ENCODE results near the gene GORASP1. TPM values are rescaled to one million over a fixed set of nuclear protein-coding genes. Genes with fewer than 3 reads are reported as not detected.

Gene GORASP1
- 10 to 100 TPM; 25.9 to 67.3 (median 38.2) TPM for total RNA-seq

DNA sequence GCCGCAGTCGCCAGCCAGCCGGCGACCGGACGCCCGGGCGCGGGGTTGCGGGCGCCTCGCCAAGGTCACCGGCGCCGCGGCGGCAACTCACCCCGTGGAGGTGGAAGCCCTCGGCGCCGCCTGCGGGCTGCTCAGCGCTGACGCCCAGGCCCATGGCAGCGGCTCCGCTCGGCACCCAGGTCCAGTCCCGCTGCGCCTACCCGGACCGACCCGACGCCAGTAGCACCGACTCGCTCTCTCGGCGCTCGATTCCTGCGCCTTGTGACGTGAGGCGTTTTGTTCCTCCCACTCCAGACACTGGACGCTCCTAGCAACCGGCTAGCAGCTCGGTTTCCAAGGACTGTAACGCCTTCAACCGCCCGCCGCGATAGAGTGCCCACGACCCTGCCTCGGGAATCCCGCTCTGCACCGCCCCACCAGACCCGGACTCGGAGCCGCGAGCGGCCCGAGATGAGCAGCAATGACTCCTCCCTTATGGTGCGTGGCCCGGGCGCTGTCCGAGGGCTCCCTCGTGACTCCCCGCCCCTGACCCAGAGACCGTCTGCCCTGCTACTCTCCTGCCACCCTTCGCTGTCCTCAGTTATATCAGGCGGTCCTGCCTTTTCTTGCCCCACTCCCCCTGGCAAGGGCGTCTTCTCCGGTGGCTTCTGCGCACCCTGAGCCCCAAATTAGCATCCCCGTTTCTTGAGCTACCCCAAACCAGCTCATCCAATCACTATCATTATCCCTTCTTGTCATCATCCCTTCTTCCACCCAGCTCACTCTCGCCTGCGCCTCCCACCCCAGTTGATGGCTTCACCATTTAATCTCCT, at the start of gene GORASP1, which contains the start of gene TTC21A:
Gene GORASP1 (minus strand): TSS at position 240 of the 812 bp plus-strand sequence. CDS start 86 bp downstream, at position 154.
Gene TTC21A (plus strand): TSS at position 293 of the 812 bp plus-strand sequence. CDS start 158 bp downstream, at position 451.
- Histone ChIP-seq H3K4me3 (peak within 1 kb of the TSS; percentile 68 to 99 (median 89)), H3K27ac (peak within 1 kb of the TSS; percentile 59 to 77), H3K4me1 (replicated peaks in 1 of 2) (peaks cover 11 to 14% of the 10 kb centered on the region in 2 donors)
- peak; percentile 78 to 92 (median 91) for ATAC-seq (replicated peaks in 6 of 8)
- in situ Hi-C loops (cut with MboI; ENCODE audit: low pct_unique_long_range_greater_than_20kb in 2 of 9, low sequenced_read_pairs in 9 of 9, unreplicated experiment in 9 of 9) = loop anchor here in 1 of 9 experiments (25.0 kb wide), 1 partner anchor 180 kb away; the partner anchor contains the start of gene CX3CR1
- 0 to 20% (median 2%) methylated on average over 2 to 10 of the region's 74 CpGs for WGBS, 10 experiments

DNA sequence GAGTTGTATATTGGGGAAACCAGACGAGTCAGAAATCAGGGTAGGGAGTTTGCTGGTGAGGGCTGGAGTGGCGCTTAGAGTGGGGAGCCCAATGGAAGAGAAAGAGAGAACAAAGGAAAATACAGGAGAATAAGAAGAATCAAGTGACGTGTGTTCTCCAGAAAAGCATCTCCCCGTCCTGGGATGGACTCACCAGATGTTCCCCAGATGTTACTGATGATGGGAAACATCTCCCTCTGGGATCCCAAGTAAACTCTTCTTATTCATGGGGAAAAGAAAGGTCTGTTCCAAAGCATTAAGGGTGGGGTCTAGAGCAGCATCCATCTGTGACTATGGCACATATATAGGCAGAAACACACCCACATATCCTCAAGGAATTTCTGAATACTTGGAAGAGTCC, 49.0 kb upstream of the GORASP1 start:
- no peak overlapping the region for H3K27ac ChIP-seq
- no peak overlapping the region for H3K4me3 ChIP-seq
- in situ Hi-C loops (cut with MboI; ENCODE audit: low pct_unique_long_range_greater_than_20kb in 2 of 9, low sequenced_read_pairs in 9 of 9, unreplicated experiment in 9 of 9) = no loop called here
- 0 to 83% (median 50%) methylated on average over 1 to 4 of the region's 4 CpGs; no CpG with 5 or more reads in 4 of the 10 experiments for WGBS, 10 experiments
- ATAC-seq (replicated peaks in 6 of 8) = no peak
- H3K4me1 ChIP-seq (replicated peaks in 1 of 2) = peaks cover 9 to 11% of the 10 kb centered on the region in 2 donors

DNA sequence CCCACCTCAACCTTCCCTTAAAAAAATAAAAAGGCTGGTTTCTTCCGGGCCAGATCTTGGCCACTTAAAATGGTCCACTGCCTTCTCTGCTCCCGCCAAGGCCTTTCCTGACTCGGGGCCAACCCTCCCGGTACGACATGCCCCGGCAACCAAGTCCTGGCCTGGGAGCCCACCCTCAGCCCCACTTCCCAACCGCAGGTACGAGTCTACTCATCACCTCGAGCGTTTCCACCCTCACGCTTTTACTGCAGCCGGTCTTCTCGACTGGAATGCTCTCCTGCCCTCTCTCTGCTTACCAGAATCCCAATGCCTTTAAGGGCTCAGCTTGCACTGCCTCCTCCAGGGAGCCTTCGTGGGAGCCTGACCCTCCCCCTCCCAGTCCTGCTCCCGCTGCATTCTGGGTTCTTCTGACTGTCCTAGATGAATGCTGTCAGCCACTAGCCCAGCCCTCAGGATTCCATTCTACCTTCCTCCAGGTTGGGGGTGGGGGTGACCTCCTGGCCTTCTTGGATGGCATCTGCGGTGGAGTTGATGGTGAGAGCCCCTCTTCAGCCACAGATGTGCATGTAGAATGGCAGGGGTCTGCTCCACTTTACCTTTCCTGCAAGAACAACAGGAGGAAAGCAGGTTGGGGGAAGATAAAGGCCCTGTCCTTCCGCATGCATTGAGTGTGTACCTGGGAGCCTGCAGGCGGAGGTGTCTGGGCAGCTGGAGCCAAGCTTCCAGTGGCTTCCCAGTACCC, 47.0 kb upstream of the GORASP1 start:
- Histone ChIP-seq H3K4me3 (no peak overlapping the region), H3K4me1 (replicated peaks in 1 of 2) (peaks cover 23 to 26% of the 10 kb centered on the region in 2 donors), H3K27ac (no peak overlapping the region)
- 0 to 75% (median 35%) methylated on average over 1 to 10 of the region's 18 CpGs; no CpG with 5 or more reads in 4 of the 10 experiments for WGBS, 10 experiments
- in situ Hi-C loops (cut with MboI; ENCODE audit: low pct_unique_long_range_greater_than_20kb in 2 of 9, low sequenced_read_pairs in 9 of 9, unreplicated experiment in 9 of 9) = no loop called here
- no peak for ATAC-seq (replicated peaks in 6 of 8)

DNA sequence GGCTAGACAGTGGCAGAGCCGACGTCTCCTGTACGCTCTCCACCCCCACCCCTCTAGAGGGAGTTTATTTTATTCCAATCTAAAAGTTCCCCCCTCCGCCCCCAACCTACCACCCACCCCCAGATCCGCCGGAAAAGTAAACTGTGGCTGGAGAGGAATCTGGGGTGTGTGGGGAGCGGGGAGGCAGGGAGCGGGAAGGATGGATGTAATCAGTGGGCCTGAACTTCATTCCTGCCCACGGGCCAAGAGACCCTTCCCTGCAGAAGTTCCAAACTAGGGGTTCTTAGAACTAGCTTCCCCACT, 46.5 kb upstream of the GORASP1 start:
- H3K4me3 ChIP-seq = peak overlapping the region; percentile 46 to 71 (median 49)
- H3K27ac ChIP-seq = no peak overlapping the region
- H3K4me1 ChIP-seq (replicated peaks in 1 of 2) = peaks cover 23 to 27% of the 10 kb centered on the region in 2 donors
- no CpG with 5 or more reads among the region's 9 CpGs for WGBS, 10 experiments
- in situ Hi-C loops (cut with MboI; ENCODE audit: low pct_unique_long_range_greater_than_20kb in 2 of 9, low sequenced_read_pairs in 9 of 9, unreplicated experiment in 9 of 9) = no loop called here
- no peak for ATAC-seq (replicated peaks in 6 of 8)

DNA sequence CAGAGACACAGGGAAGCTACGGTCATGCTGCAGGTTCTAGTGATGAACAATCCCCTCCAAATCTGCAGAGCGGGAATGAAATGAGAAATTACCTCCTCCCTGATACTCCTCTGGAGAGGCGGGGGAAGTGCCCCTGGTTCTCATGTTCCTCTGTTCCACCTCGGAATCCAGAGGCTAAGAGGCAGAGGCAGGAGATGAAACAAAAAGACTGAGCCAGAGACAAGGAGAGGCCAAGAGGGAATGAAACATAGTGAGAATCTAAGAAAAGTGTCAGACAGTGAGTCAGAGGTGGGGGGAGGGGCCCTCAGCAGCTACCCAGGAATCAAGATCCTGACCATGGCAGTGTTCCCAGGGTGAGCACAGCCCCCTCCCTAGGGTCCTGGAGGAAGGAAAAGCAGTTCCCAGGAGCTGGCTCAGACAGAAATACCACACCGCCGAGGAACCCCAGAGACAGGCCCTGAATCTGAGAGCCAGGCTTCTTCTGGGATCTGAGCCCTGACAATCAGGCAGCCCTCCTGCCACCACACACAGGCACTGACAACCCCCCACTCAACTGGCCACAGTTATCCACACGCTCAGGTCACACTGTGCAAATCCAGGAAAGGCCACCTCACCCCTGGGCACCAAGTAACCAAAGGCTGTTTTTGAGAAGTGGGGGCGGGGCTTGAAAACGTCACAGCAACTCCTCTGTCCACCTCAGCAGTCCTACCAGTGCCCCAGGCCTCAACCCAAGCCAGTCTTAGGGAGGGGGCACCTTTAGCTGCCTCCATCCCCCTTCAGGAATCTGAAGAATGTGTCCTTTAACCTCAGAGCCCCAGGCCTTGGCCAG, 43.6 kb upstream of the GORASP1 start:
- Histone ChIP-seq H3K4me3 (peak overlapping the region in 2 of 5 donors; percentile 57 to 71), H3K27ac (peak overlapping the region; percentile 39 to 77), H3K4me1 (replicated peaks in 1 of 2) (peaks cover 46 to 56% of the 10 kb centered on the region in 2 donors)
- ATAC-seq (replicated peaks in 6 of 8) = peak; percentile 1 to 52 (median 36)
- WGBS, 10 experiments = 0 to 40% (median 25%) methylated on average over 1 to 5 of the region's 9 CpGs; no CpG with 5 or more reads in 2 of the 10 experiments
- in situ Hi-C loops (cut with MboI; ENCODE audit: low pct_unique_long_range_greater_than_20kb in 2 of 9, low sequenced_read_pairs in 9 of 9, unreplicated experiment in 9 of 9) = no loop called here

DNA sequence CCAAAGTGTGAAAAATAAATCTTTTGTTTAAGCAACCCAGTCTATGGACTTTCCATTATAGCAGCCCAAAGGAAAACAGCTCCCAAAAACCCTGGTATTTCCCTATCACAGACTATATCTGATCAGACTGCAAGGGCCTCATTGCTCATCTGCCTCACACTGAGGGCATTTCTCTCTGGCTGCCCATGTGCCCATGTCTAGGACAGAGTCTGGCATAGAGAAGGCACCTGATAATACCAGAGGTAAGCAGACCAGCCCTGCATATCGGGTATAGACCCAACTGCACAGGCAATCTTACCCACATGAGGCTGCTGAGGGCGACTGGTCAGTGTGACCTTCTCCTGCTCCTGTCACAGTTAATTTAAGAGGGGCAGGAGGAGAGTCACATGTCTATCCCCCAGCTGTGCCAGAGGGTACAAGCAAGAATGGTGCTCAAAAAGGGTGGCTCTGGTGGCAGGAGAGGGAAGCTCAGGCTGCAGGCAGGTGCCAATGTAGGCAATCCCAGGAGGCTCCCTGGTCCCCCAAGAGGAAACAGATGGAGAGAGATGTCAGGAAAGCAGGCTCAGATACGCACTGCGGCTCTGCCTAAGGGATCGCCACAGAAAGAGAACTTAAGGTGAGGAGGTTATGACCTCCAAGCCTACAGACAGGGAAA, 42.8 kb upstream of the GORASP1 start:
- peak overlapping the region in 2 of 5 donors; percentile 57 to 71 for H3K4me3 ChIP-seq
- in situ Hi-C loops (cut with MboI; ENCODE audit: low pct_unique_long_range_greater_than_20kb in 2 of 9, low sequenced_read_pairs in 9 of 9, unreplicated experiment in 9 of 9) = no loop called here
- no peak for ATAC-seq (replicated peaks in 6 of 8)
- H3K4me1 ChIP-seq (replicated peaks in 1 of 2) = peaks cover 51 to 59% of the 10 kb centered on the region in 2 donors
- peak overlapping the region; percentile 39 to 77 for H3K27ac ChIP-seq
- WGBS, 10 experiments = 40 to 100% (median 77%) methylated on average over 2 to 4 of the region's 5 CpGs; no CpG with 5 or more reads in 6 of the 10 experiments

DNA sequence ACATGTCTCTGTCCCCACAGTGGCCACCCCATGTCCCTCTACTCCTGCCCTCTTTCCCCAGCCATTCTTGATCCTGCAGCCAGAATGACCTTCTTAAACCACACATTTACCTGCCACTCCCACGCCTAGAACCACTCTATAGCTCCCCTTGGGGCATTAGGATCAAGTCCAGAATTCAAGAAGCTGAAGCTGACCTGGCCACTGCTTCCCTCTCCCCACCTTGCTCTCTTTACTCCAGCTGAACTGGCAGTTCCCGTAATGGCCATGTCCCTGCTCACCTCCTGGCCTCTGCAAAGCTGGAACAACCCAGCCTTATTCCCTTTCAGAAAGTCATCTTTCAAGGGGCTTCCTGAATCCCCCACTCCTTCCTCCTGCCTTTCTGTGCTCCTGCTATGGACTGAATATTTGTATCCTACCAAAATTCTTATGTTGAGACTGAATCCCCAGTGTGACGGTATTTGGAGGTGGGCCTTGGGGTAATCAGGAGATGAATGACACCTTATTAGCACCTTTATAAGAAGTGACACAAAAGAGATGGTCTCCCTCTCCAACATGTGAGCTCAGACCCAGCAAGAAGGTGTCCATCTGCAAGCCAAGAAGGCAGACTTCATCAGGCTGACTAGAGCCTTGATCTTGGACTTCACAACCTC, 42.2 kb upstream of the GORASP1 start:
- WGBS, 10 experiments = 40 to 100% (median 88%) methylated on average over 1 to 3 of the region's 3 CpGs; no CpG with 5 or more reads in 2 of the 10 experiments
- no peak overlapping the region for H3K4me3 ChIP-seq
- H3K27ac ChIP-seq = no peak overlapping the region
- ATAC-seq (replicated peaks in 6 of 8) = no peak
- in situ Hi-C loops (cut with MboI; ENCODE audit: low pct_unique_long_range_greater_than_20kb in 2 of 9, low sequenced_read_pairs in 9 of 9, unreplicated experiment in 9 of 9) = no loop called here
- H3K4me1 ChIP-seq (replicated peaks in 1 of 2) = peaks cover 51 to 59% of the 10 kb centered on the region in 2 donors

DNA sequence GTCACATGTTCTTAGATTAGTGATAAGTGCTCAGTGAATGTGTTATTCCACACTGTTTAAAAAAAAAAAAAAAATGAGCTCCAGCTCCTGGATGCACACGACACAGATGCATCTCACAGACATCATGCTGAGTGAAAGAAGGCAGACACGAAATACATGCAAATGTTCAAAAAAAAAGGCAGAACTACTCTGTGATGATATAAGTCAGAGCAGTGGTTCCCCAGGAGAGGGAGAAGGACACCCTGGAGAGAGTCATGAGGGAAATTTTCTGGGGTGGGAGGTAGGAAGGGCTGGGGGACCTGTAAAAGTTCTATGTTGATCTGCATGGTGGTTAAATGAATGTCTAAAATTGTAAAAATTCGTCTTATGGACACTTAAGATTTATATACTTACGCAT, 41.6 kb upstream of the GORASP1 start:
- Histone ChIP-seq H3K4me1 (replicated peaks in 1 of 2) (peaks cover 51 to 59% of the 10 kb centered on the region in 2 donors), H3K27ac (no peak overlapping the region), H3K4me3 (no peak overlapping the region)
- ATAC-seq (replicated peaks in 6 of 8) = no peak
- WGBS, 10 experiments = 37 to 100% (median 79%) methylated on average over 1 to 4 of the region's 4 CpGs; no CpG with 5 or more reads in 3 of the 10 experiments
- in situ Hi-C loops (cut with MboI; ENCODE audit: low pct_unique_long_range_greater_than_20kb in 2 of 9, low sequenced_read_pairs in 9 of 9, unreplicated experiment in 9 of 9) = no loop called here

DNA sequence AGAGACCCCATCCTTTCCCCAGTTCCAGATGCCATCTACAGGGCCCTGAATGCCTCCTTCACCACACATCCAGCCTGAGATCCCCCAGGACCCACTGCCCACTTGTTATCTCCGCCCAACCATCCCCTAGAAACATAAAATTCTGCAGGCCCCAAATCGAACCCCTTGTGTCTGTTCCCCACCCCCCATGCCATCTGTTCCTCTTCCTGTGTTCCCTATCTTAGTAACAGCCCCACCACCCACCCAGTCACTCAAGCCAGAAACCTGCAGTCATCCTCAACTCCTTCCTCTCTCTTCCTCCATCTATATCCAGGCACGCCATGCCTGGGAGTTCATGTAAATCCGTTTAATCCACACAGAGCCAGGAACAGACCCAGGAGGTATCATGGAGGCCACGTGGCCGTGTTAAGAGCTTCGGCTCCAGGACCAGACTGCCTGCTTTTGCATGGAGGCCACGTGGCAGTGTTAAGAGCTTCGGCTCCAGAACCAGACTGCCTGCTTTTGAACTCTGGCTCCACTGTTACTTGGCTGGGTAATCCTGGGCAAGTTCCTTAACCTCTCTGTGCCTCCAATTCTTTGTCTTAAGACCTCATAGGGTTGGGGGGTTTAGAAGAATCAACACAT, 41.1 kb upstream of the GORASP1 start:
- H3K4me3 ChIP-seq = no peak overlapping the region

DNA sequence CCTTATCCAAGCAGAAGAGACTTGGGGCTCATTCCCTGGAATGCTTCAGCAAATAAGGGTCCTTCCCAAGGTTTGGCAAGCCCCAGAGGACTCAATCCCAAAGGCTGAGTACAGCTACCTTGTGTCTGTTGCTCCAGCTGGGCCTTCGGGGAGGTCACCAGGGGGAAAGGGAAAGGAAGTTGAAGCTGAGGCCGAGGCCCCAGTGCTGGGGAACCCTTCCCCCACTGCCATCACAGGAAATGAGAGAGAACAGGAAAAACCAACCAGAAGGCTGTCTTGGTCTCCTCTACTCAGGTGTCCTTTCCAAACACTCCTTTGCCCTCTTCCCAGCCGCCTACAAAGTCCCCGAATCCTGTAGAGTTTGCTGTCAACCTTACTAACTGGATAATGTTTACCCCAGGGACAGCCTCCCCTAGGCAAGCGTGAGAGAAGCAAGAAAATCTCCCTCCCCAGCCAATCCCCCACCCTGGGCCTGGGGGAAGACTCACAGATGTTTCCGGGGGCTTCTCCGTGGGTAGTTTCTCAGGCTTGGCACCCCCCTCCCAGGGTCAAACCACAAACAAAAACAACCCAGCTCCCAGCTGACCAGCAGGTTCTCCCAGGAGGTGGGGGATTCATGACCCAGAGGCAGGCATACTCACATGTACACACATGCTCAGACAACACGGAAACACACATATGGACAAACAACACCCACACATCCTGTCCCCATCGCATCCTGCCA, 40.4 kb upstream of the GORASP1 start:
- Histone ChIP-seq H3K4me1 (replicated peaks in 1 of 2) (peaks cover 51 to 59% of the 10 kb centered on the region in 2 donors), H3K4me3 (no peak overlapping the region), H3K27ac (peak overlapping the region in 1 of 2 donors; percentile 58)
- no peak for ATAC-seq (replicated peaks in 6 of 8)
- in situ Hi-C loops (cut with MboI; ENCODE audit: low pct_unique_long_range_greater_than_20kb in 2 of 9, low sequenced_read_pairs in 9 of 9, unreplicated experiment in 9 of 9) = no loop called here
- WGBS, 10 experiments = 17 to 90% (median 48%) methylated on average over 1 to 4 of the region's 9 CpGs; no CpG with 5 or more reads in 4 of the 10 experiments

More for the DNA sequence above, 41.1 kb upstream of the GORASP1 start:
- ATAC-seq (replicated peaks in 6 of 8) = no peak
- peaks cover 51 to 59% of the 10 kb centered on the region in 2 donors for H3K4me1 ChIP-seq (replicated peaks in 1 of 2)
- no peak overlapping the region for H3K27ac ChIP-seq
- 0 to 100% (median 59%) methylated on average over 1 to 2 of the region's 9 CpGs; no CpG with 5 or more reads in 6 of the 10 experiments for WGBS, 10 experiments
- in situ Hi-C loops (cut with MboI; ENCODE audit: low pct_unique_long_range_greater_than_20kb in 2 of 9, low sequenced_read_pairs in 9 of 9, unreplicated experiment in 9 of 9) = no loop called here

Measured in motor neuron (in vitro differentiated cells).